D721Med (cell line): ENCODE data around the gene KMT5B.

ENCODE experiments used
- DNase-seq: peaks from one replicate; pipeline ENCODE4 v3.0.0; 2011; ENCODE audit warnings: low spot score; ENCODE audit not compliant: insufficient read length
- FAIRE-seq: peaks from 2 replicates; lab custom pipeline; 2011; peaks lifted over from hg19 to GRCh38; lab: Jason Lieb, UNC
- TF ChIP-seq, protein P1 (sequence below): IDR thresholded peaks from 2 replicates; pipeline ENCODE4 v1.5.1; 2012; ENCODE audit warnings: mild to moderate bottlenecking, control low read depth; ENCODE audit not compliant: insufficient read depth; ENCODE audit errors: missing control alignments

The KMT5B gene

DNA sequence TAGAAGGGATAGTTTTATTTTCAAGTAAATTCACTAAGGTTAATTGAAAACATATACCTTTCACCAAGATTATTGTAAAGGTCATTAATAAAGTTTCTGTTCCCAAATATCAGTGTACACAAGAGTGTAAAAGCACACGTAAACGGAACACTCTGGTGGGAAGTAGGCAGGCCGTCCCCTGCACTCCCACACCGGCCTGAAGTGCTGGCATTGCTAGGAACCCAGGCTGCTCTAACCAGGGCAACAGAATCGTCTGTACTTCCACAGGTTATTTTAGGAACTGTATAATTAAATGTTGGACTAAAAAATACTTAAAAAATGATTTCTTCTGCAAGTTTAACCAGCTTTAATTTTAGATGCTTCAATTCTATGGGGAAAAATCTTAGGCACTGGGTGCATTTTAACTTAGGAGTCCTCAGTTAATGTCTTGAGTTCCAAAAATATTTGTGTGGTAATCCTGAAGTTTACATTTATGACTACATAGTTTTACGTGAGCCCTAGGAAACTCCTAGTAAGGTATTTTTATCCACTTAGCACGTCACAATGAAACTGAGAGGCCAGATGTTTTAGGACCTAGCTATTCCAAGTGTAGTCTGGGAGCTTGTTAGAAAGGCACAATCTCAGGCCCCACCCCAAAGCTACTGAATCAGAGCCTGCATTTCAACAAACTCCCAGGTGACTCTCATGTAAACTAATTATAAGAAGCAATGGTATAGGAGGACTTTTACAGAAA lies 31.2 kb downstream of the KMT5B start:
- FAIRE-seq (no peak), DNase-seq (no peak)
- TF ChIP-seq, protein P1, sequence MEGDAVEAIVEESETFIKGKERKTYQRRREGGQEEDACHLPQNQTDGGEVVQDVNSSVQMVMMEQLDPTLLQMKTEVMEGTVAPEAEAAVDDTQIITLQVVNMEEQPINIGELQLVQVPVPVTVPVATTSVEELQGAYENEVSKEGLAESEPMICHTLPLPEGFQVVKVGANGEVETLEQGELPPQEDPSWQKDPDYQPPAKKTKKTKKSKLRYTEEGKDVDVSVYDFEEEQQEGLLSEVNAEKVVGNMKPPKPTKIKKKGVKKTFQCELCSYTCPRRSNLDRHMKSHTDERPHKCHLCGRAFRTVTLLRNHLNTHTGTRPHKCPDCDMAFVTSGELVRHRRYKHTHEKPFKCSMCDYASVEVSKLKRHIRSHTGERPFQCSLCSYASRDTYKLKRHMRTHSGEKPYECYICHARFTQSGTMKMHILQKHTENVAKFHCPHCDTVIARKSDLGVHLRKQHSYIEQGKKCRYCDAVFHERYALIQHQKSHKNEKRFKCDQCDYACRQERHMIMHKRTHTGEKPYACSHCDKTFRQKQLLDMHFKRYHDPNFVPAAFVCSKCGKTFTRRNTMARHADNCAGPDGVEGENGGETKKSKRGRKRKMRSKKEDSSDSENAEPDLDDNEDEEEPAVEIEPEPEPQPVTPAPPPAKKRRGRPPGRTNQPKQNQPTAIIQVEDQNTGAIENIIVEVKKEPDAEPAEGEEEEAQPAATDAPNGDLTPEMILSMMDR: no peak

GRCh38 chr11:68179847-68180246 lies 33.2 kb downstream of the KMT5B start:
- no peak for DNase-seq
- no peak for FAIRE-seq
- TF ChIP-seq, protein P1: no peak

- TF ChIP-seq, protein P1: no peak
- FAIRE-seq (no peak), DNase-seq (no peak)
Observed at GRCh38 chr11:68177877-68178276, 35.2 kb downstream of the KMT5B start.

DNA sequence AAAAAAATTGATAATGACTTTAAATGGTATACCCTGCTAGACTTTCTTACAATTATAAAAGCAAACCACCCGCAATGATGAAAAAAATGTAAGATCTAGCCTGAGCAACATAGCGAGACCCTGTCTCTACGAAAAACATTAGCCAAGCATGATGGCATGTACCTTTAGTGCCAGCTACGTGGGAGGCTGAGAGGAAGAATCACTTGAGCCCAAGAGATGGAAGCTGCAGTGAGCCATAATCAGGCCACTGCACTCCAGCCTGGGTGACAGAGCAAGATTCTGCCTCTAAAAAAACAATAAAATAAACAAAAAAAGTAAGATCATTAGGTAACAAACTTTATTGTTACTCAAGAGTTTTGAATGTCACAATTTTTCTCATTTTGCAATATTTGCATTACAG lies 39.2 kb downstream of the KMT5B start:
- FAIRE-seq (no peak), DNase-seq (no peak)
- TF ChIP-seq, protein P1: no peak

- FAIRE-seq (no peak), DNase-seq (no peak)
- TF ChIP-seq, protein P1: no peak
Observed at GRCh38 chr11:68169442-68169841, 43.7 kb downstream of the KMT5B start.

- TF ChIP-seq, protein P1: no peak
- FAIRE-seq (no peak), DNase-seq (no peak)
Observed at GRCh38 chr11:68168694-68169093, 44.4 kb downstream of the KMT5B start.

- FAIRE-seq: no peak
- DNase-seq: no peak
- TF ChIP-seq, protein P1: no peak
Observed at GRCh38 chr11:68167474-68167873, 45.6 kb downstream of the KMT5B start.
